ENCODE data around the gene DGKG. TPM values are rescaled to one million over a fixed set of nuclear protein-coding genes. Genes with fewer than 3 reads are reported as not detected.

The DGKG gene
- polyA plus RNA-seq, 1 of the 3 experiments (the other 2 are of a cell fraction), result 0.12 TPM

DNA sequence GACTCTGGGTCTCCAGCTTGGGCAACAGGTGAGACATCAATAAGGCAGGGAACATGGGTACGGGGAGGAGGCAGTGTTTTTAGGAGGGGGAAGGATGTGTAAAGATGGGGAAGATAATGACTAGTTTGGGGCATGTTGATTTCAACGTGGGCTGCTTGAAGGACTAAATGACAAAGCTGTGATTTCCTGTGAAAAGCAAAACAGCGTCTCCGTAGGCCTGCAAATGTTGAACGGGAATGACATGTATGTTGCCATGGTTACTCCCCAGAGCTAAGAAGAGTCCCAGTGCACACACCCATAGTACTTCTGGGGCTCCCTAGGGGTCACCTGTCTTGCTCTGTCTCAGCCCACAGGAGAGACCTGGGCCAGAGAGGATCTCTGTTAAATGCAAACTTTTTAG, 181.9 kb downstream of the DGKG start (continued):
- TF ChIP-seq, protein P1, sequence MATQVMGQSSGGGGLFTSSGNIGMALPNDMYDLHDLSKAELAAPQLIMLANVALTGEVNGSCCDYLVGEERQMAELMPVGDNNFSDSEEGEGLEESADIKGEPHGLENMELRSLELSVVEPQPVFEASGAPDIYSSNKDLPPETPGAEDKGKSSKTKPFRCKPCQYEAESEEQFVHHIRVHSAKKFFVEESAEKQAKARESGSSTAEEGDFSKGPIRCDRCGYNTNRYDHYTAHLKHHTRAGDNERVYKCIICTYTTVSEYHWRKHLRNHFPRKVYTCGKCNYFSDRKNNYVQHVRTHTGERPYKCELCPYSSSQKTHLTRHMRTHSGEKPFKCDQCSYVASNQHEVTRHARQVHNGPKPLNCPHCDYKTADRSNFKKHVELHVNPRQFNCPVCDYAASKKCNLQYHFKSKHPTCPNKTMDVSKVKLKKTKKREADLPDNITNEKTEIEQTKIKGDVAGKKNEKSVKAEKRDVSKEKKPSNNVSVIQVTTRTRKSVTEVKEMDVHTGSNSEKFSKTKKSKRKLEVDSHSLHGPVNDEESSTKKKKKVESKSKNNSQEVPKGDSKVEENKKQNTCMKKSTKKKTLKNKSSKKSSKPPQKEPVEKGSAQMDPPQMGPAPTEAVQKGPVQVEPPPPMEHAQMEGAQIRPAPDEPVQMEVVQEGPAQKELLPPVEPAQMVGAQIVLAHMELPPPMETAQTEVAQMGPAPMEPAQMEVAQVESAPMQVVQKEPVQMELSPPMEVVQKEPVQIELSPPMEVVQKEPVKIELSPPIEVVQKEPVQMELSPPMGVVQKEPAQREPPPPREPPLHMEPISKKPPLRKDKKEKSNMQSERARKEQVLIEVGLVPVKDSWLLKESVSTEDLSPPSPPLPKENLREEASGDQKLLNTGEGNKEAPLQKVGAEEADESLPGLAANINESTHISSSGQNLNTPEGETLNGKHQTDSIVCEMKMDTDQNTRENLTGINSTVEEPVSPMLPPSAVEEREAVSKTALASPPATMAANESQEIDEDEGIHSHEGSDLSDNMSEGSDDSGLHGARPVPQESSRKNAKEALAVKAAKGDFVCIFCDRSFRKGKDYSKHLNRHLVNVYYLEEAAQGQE (IDR thresholded peaks at IDR 0.05; ENCODE audit: low read depth, low read length), result no peak
- no peak for TF ChIP-seq PBX3 (IDR thresholded peaks at IDR 0.05)
- no peak for TF ChIP-seq NFIC (IDR thresholded peaks at IDR 0.05; ENCODE audit: borderline replicate concordance)
- TF ChIP-seq, protein P2, sequence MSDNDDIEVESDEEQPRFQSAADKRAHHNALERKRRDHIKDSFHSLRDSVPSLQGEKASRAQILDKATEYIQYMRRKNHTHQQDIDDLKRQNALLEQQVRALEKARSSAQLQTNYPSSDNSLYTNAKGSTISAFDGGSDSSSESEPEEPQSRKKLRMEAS (IDR thresholded peaks at IDR 0.05; ENCODE audit: low read depth), result no peak
- TF ChIP-seq RFX5 (IDR thresholded peaks at IDR 0.05; ENCODE audit: low read length), result no peak

GRCh38 chr3:186178412-186178811, 183.6 kb downstream of the DGKG start:
- no peak overlapping the region for H3K9ac ChIP-seq
- no peak overlapping the region for H3K4me3 ChIP-seq (ENCODE audit: low read depth in 2 of 2, low read length in 1 of 2)
- H3K36me3 ChIP-seq (replicated peaks in 1 of 2; ENCODE audit: control insufficient read depth in 1 of 2, insufficient read depth in 2 of 2, low read length in 1 of 2), result no peaks in the 10 kb centered on the region
- ChIA-PET POLR2A (no interaction called here), CTCF (no interaction called here)
- H3K9me3 ChIP-seq, result no peaks in the 10 kb centered on the region
- H3K4me2 ChIP-seq, result no peak overlapping the region
- peaks cover 5 to 8% of the 10 kb centered on the region in 2 experiments; a peak in 3 of 4 replicates for H3K4me1 ChIP-seq (ENCODE audit: control insufficient read depth in 1 of 2, insufficient read depth in 2 of 2, low read depth in 1 of 2, low read length in 1 of 2)
- H3K27ac ChIP-seq (ENCODE audit: low read depth in 2 of 2, low read length in 1 of 2), result no peak overlapping the region
- WGBS (ENCODE audit: low lambda C conversion rate), result 51% methylated on average over 4 of the region's 4 CpGs
- H3K27me3 ChIP-seq (ENCODE audit: insufficient read depth), result peaks cover 20% of the 10 kb centered on the region; the same call in 1 of the 2 replicates
- DNase-seq, result no peak
- H3K9me2 ChIP-seq, result no peaks in the 10 kb centered on the region
- no peaks in the 10 kb centered on the region for H4K20me1 ChIP-seq (ENCODE audit: insufficient read depth)
- H3F3A ChIP-seq (replicated peaks; ENCODE audit: insufficient read depth), result no peaks in the 10 kb centered on the region
- H2AFZ ChIP-seq (ENCODE audit: low read depth), result no peak overlapping the region
- no peaks in the 10 kb centered on the region for H3K79me2 ChIP-seq (ENCODE audit: insufficient read depth)
- no peak for TF ChIP-seq IRF3 (IDR thresholded peaks at IDR 0.05; ENCODE audit: low read depth, low read length)
- no peak for TF ChIP-seq TEAD4 (IDR thresholded peaks at IDR 0.05; ENCODE audit: borderline replicate concordance, insufficient read depth)
- TF ChIP-seq ELF1 (IDR thresholded peaks at IDR 0.05), result no peak
- no peak for TF ChIP-seq CHD2 (IDR thresholded peaks at IDR 0.05; ENCODE audit: low read length, partially characterized antibody)
- TF ChIP-seq SIN3A (IDR thresholded peaks at IDR 0.05; ENCODE audit: borderline replicate concordance, low read depth, low read length), result no peak
- TF ChIP-seq, protein P3, sequence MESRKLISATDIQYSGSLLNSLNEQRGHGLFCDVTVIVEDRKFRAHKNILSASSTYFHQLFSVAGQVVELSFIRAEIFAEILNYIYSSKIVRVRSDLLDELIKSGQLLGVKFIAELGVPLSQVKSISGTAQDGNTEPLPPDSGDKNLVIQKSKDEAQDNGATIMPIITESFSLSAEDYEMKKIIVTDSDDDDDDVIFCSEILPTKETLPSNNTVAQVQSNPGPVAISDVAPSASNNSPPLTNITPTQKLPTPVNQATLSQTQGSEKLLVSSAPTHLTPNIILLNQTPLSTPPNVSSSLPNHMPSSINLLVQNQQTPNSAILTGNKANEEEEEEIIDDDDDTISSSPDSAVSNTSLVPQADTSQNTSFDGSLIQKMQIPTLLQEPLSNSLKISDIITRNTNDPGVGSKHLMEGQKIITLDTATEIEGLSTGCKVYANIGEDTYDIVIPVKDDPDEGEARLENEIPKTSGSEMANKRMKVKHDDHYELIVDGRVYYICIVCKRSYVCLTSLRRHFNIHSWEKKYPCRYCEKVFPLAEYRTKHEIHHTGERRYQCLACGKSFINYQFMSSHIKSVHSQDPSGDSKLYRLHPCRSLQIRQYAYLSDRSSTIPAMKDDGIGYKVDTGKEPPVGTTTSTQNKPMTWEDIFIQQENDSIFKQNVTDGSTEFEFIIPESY (IDR thresholded peaks at IDR 0.05; ENCODE audit: borderline replicate concordance, low read depth), result no peak
- no peak for TF ChIP-seq FOSL2 (IDR thresholded peaks at IDR 0.05; ENCODE audit: borderline replicate concordance, low read depth)
- TF ChIP-seq, protein P4, sequence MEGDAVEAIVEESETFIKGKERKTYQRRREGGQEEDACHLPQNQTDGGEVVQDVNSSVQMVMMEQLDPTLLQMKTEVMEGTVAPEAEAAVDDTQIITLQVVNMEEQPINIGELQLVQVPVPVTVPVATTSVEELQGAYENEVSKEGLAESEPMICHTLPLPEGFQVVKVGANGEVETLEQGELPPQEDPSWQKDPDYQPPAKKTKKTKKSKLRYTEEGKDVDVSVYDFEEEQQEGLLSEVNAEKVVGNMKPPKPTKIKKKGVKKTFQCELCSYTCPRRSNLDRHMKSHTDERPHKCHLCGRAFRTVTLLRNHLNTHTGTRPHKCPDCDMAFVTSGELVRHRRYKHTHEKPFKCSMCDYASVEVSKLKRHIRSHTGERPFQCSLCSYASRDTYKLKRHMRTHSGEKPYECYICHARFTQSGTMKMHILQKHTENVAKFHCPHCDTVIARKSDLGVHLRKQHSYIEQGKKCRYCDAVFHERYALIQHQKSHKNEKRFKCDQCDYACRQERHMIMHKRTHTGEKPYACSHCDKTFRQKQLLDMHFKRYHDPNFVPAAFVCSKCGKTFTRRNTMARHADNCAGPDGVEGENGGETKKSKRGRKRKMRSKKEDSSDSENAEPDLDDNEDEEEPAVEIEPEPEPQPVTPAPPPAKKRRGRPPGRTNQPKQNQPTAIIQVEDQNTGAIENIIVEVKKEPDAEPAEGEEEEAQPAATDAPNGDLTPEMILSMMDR (IDR thresholded peaks at IDR 0.05), result no peak
- TF ChIP-seq EZH2phosphoT487 (IDR thresholded peaks at IDR 0.05; ENCODE audit: borderline replicate concordance, low read depth), result no peak
- TF ChIP-seq TCF12 (IDR thresholded peaks at IDR 0.05), result no peak
- no peak for TF ChIP-seq GATA2 (CRISPR knock-in tag; IDR thresholded peaks at IDR 0.05)
- TF ChIP-seq EP300 (IDR thresholded peaks at IDR 0.05; ENCODE audit: borderline replicate concordance in 1 of 2, low read depth in 1 of 2, low read length in 1 of 2), result no peak
- no peak for TF ChIP-seq RXRA (IDR thresholded peaks at IDR 0.05; ENCODE audit: borderline replicate concordance, low read depth)
- no peak for TF ChIP-seq RAD21 (IDR thresholded peaks at IDR 0.05; ENCODE audit: low read length)
- no peak for TF ChIP-seq MEF2A (IDR thresholded peaks at IDR 0.05; ENCODE audit: borderline replicate concordance, low read depth)
